Mesendoderm (in vitro differentiated cells): ENCODE results near the gene COQ8B.

Experiments used
- DNase-seq: peaks from one replicate; pipeline ENCODE4 v3.0.0; 2013
- H2AK5ac ChIP-seq: 2 replicates; pipeline ENCODE4 v1.6.1; 2013; ENCODE audit warnings: low read length, inconsistent platforms
- H2BK120ac ChIP-seq: 2 replicates; pipeline ENCODE4 v1.6.1; 2013; ENCODE audit warnings: low read depth, mild to moderate bottlenecking, low read length, moderate library complexity, mixed read lengths
- H2BK15ac ChIP-seq: replicated peaks from 2 replicates; pipeline ENCODE4 v1.6.1; 2013; ENCODE audit warnings: low read depth, mild to moderate bottlenecking, moderate library complexity
- H2BK5ac ChIP-seq: 2 replicates; pipeline ENCODE4 v1.6.1; 2013; ENCODE audit warnings: low read length, inconsistent platforms
- H3K18ac ChIP-seq: 2 replicates; pipeline ENCODE4 v1.6.1; 2013; ENCODE audit warnings: mild to moderate bottlenecking, low read length, mixed read lengths
- H3K23ac ChIP-seq: one replicate; pipeline ENCODE4 v1.6.1; 2013; ENCODE audit warnings: low read length
- H3K27ac ChIP-seq: 2 replicates; pipeline ENCODE4 v1.5.1; 2013; ENCODE audit warnings: low read depth, mild to moderate bottlenecking, inconsistent platforms, low read length, moderate library complexity
- H3K27me3 ChIP-seq: 2 replicates; pipeline ENCODE4 v1.6.1; 2013; ENCODE audit warnings: low read length, control low read depth, mild to moderate bottlenecking, inconsistent platforms; ENCODE audit not compliant: insufficient read depth, poor library complexity
- H3K36me3 ChIP-seq: 2 replicates; pipeline ENCODE4 v1.6.1; 2013; ENCODE audit warnings: low read length, inconsistent platforms; ENCODE audit not compliant: control insufficient read depth, insufficient read depth
- H3K4ac ChIP-seq: one replicate; pipeline ENCODE4 v1.6.1; 2013; ENCODE audit warnings: low read depth, mild to moderate bottlenecking, low read length, moderate library complexity
- H3K4me1 ChIP-seq: 2 replicates; pipeline ENCODE4 v1.6.1; 2013; ENCODE audit warnings: low read depth, low read length, inconsistent platforms; ENCODE audit not compliant: control insufficient read depth
- H3K4me2 ChIP-seq: 2 replicates; pipeline ENCODE4 v1.6.1; 2013; ENCODE audit warnings: low read length
- H3K4me3 ChIP-seq: 2 replicates; pipeline ENCODE4 v1.5.1; 2013; ENCODE audit warnings: mild to moderate bottlenecking, low read length
- H3K56ac ChIP-seq: one replicate; pipeline ENCODE4 v1.6.1; 2013; ENCODE audit warnings: low read length
- H3K79me1 ChIP-seq: 2 replicates; pipeline ENCODE4 v1.6.1; 2013; ENCODE audit warnings: low read length, inconsistent platforms
- H3K79me2 ChIP-seq: 2 replicates; pipeline ENCODE4 v1.6.1; 2013; ENCODE audit warnings: mild to moderate bottlenecking, low read length; ENCODE audit not compliant: control insufficient read depth, insufficient read depth
- H3K9ac ChIP-seq: 2 replicates; pipeline ENCODE4 v1.6.1; 2013; ENCODE audit warnings: low read length, inconsistent platforms
- H4K5ac ChIP-seq: one replicate; pipeline ENCODE4 v1.6.1; 2013; ENCODE audit warnings: low read length
- H4K8ac ChIP-seq: one replicate; pipeline ENCODE4 v1.6.1; 2013; ENCODE audit warnings: low read depth, mild to moderate bottlenecking, control low read depth, low read length, moderate library complexity
- WGBS: extraction: QIAGEN DNeasy Blood & Tissue Kit; methylation state at CpG from one replicate; pipeline ENCODE4 v1.1.7; 2013; ENCODE audit warnings: low lambda C conversion rate, missing lambda C conversion rate; ENCODE audit not compliant: insufficient coverage; ENCODE audit errors: extremely low coverage; 5-methylcytosine and 5-hydroxymethylcytosine counted together

The COQ8B gene

GRCh38 chr19:40741527-40742390, 25.1 kb upstream of the COQ8B start:
- no peak overlapping the region for H3K56ac ChIP-seq
- H3K79me2 ChIP-seq = no peaks in the 10 kb centered on the region
- H3K4ac ChIP-seq = no peak overlapping the region
- no peak overlapping the region for H3K18ac ChIP-seq
- H3K79me1 ChIP-seq = no peaks in the 10 kb centered on the region
- no peak overlapping the region for H3K9ac ChIP-seq
- H2BK120ac ChIP-seq = no peak overlapping the region
- DNase-seq = peak; percentile 13
- H3K4me3 ChIP-seq = no peak overlapping the region
- no peak overlapping the region for H4K5ac ChIP-seq
- peaks cover 5% of the 10 kb centered on the region for H3K4me1 ChIP-seq
- H3K23ac ChIP-seq = no peak overlapping the region
- H3K4me2 ChIP-seq = no peak overlapping the region
- no peak overlapping the region for H2BK15ac ChIP-seq
- no peak overlapping the region for H3K27ac ChIP-seq
- peaks cover 2% of the 10 kb centered on the region for H3K36me3 ChIP-seq
- no peaks in the 10 kb centered on the region for H3K27me3 ChIP-seq
- H4K8ac ChIP-seq = no peak overlapping the region
- no peak overlapping the region for H2BK5ac ChIP-seq
- no peak overlapping the region for H2AK5ac ChIP-seq
- WGBS = no CpG with 5 or more reads among the region's 10 CpGs

- Histone ChIP-seq H3K23ac (no peak overlapping the region), H4K8ac (no peak overlapping the region), H3K9ac (no peak overlapping the region), H3K4me1 (peaks cover 5% of the 10 kb centered on the region), H3K4me3 (no peak overlapping the region), H2BK15ac (no peak overlapping the region), H3K36me3 (peaks cover 2% of the 10 kb centered on the region), H3K27me3 (no peaks in the 10 kb centered on the region), H3K4me2 (no peak overlapping the region), H4K5ac (no peak overlapping the region), H3K79me1 (no peaks in the 10 kb centered on the region), H3K27ac (no peak overlapping the region), H3K4ac (no peak overlapping the region), H3K56ac (no peak overlapping the region), H2BK5ac (no peak overlapping the region), H3K79me2 (no peaks in the 10 kb centered on the region), H2BK120ac (no peak overlapping the region), H2AK5ac (no peak overlapping the region), H3K18ac (no peak overlapping the region)
- no CpG with 5 or more reads among the region's 6 CpGs for WGBS
- DNase-seq = no peak
These were observed 24.1 kb upstream of the COQ8B start for GRCh38 chr19:40740747-40741146.

- no peak overlapping the region for H3K4me2 ChIP-seq
- no peak overlapping the region for H2AK5ac ChIP-seq
- H4K8ac ChIP-seq = no peak overlapping the region
- no peak for DNase-seq
- no peak overlapping the region for H2BK120ac ChIP-seq
- no peak overlapping the region for H4K5ac ChIP-seq
- peaks cover 3% of the 10 kb centered on the region for H3K4me1 ChIP-seq
- H3K36me3 ChIP-seq = peaks cover 4% of the 10 kb centered on the region
- no peak overlapping the region for H3K56ac ChIP-seq
- H3K9ac ChIP-seq = no peak overlapping the region
- no peak overlapping the region for H3K23ac ChIP-seq
- no peak overlapping the region for H3K18ac ChIP-seq
- H3K27ac ChIP-seq = no peak overlapping the region
- H2BK15ac ChIP-seq = no peak overlapping the region
- H3K27me3 ChIP-seq = no peaks in the 10 kb centered on the region
- no peak overlapping the region for H3K4ac ChIP-seq
- no peak overlapping the region for H2BK5ac ChIP-seq
- no CpG with 5 or more reads among the region's 16 CpGs for WGBS
- H3K79me1 ChIP-seq = no peaks in the 10 kb centered on the region
- no peak overlapping the region for H3K4me3 ChIP-seq
- no peaks in the 10 kb centered on the region for H3K79me2 ChIP-seq
These were observed 23.4 kb upstream of the COQ8B start for GRCh38 chr19:40739871-40740703.

GRCh38 chr19:40739030-40739839, 22.5 kb upstream of the COQ8B start:
- no peak overlapping the region for H3K27ac ChIP-seq
- no CpG with 5 or more reads among the region's 22 CpGs for WGBS
- H3K4me3 ChIP-seq = no peak overlapping the region
- H3K36me3 ChIP-seq = peaks cover 4% of the 10 kb centered on the region
- no peak overlapping the region for H3K56ac ChIP-seq
- no peak overlapping the region for H2BK120ac ChIP-seq
- no peak overlapping the region for H2AK5ac ChIP-seq
- no peak overlapping the region for H2BK15ac ChIP-seq
- H4K8ac ChIP-seq = no peak overlapping the region
- H3K79me1 ChIP-seq = no peaks in the 10 kb centered on the region
- H3K79me2 ChIP-seq = no peaks in the 10 kb centered on the region
- H3K4me1 ChIP-seq = no peaks in the 10 kb centered on the region
- H4K5ac ChIP-seq = no peak overlapping the region
- no peak overlapping the region for H3K4ac ChIP-seq
- H3K27me3 ChIP-seq = no peaks in the 10 kb centered on the region
- DNase-seq = no peak
- no peak overlapping the region for H3K4me2 ChIP-seq
- no peak overlapping the region for H3K23ac ChIP-seq
- no peak overlapping the region for H3K9ac ChIP-seq
- H2BK5ac ChIP-seq = no peak overlapping the region
- no peak overlapping the region for H3K18ac ChIP-seq

- H3K4me2 ChIP-seq = no peak overlapping the region
- H3K9ac ChIP-seq = no peak overlapping the region
- H3K4ac ChIP-seq = no peak overlapping the region
- DNase-seq = no peak
- no peak overlapping the region for H2AK5ac ChIP-seq
- no peaks in the 10 kb centered on the region for H3K4me1 ChIP-seq
- no peak overlapping the region for H4K8ac ChIP-seq
- no peak overlapping the region for H3K4me3 ChIP-seq
- H2BK15ac ChIP-seq = no peak overlapping the region
- H3K27ac ChIP-seq = no peak overlapping the region
- H2BK120ac ChIP-seq = no peak overlapping the region
- H3K79me1 ChIP-seq = no peaks in the 10 kb centered on the region
- no peak overlapping the region for H2BK5ac ChIP-seq
- no peak overlapping the region for H3K23ac ChIP-seq
- WGBS = no CpG with 5 or more reads among the region's 9 CpGs
- no peak overlapping the region for H4K5ac ChIP-seq
- H3K36me3 ChIP-seq = peaks cover 7% of the 10 kb centered on the region
- no peaks in the 10 kb centered on the region for H3K79me2 ChIP-seq
- H3K27me3 ChIP-seq = no peaks in the 10 kb centered on the region
- H3K56ac ChIP-seq = no peak overlapping the region
- no peak overlapping the region for H3K18ac ChIP-seq
These were observed 20.5 kb upstream of the COQ8B start for GRCh38 chr19:40737102-40737644.
